HCT116 (cell line): ENCODE results near the gene AUTS2. TPM values are rescaled to one million over a fixed set of nuclear protein-coding genes. Genes with fewer than 3 reads are reported as not detected.

Experiments used
- ATAC-seq: fragments of 200-7000 bp; cut with Tn5 transposase; 2 replicates; pipeline ENCODE4 v1.9.1; 2020; ENCODE audit warnings: mild to moderate bottlenecking, moderate library complexity
- BruUV-seq: library from RNA; stranded (reverse); fragments of 400-500 nt; replicated peaks from 2 replicates; lab custom pipeline; 2021; lab: Mats Ljungman, UMichigan
- CTCF ChIA-PET: fragments of 300-600 bp; sonication (Branson Sonifier 250); formaldehyde crosslinking; loops from one replicate; lab custom pipeline; 2021; ENCODE audit warnings: antibody characterized with exemption; lab: Charles Lee
- POLR2A ChIA-PET: fragments of 300-600, 350-600 bp; sonication (Branson Sonifier 250); formaldehyde crosslinking; loops from one replicate; lab custom pipeline; 2021; ENCODE audit warnings: antibody characterized with exemption; lab: Charles Lee
- RAD21 ChIA-PET, 2 experiments: fragments of 300-600 bp; sonication (Branson Sonifier 250); formaldehyde crosslinking; loops; one replicate each; lab custom pipeline; 2023; ENCODE audit warnings: low total read pairs in 2 of 2; ENCODE audit not compliant: uncharacterized antibody in 2 of 2, unreplicated experiment in 2 of 2, low non-redundant PET in 1 of 2; lab: Charles Lee
- DNase-seq: peaks from one replicate; pipeline ENCODE4 v3.0.0-alpha.2; 2010; ENCODE audit warnings: low read depth, low spot score
- H2AFZ ChIP-seq: fragments of 200-600 bp; shearing (Covaris generic), sonication (generic); 2 replicates; pipeline ENCODE4 v1.6.1; 2017; ENCODE audit warnings: low read depth, mixed run types, mixed read lengths, antibody characterized with exemption, low read length; ENCODE audit not compliant: poor library complexity, severe bottlenecking
- H3K27ac ChIP-seq: 2 replicates; pipeline ENCODE4 v1.5.1; 2012; ENCODE audit warnings: low read depth, low read length
- H3K27me3 ChIP-seq: fragments of 200-600 bp; sonication (generic); 2 replicates; pipeline ENCODE4 v1.6.1; 2016; ENCODE audit warnings: mixed run types, low read length, mixed read lengths; ENCODE audit not compliant: insufficient read depth
- H3K36me3 ChIP-seq, 2 experiments: fragments of 200-500 bp in 1 of 2; fragments of 200-600 bp in 1 of 2; sonication (Bioruptor generic) in 1 of 2; sonication (generic) in 1 of 2; 2 replicates each; pipeline versions ENCODE4 v1.5.1 to v1.6.1; 2014 to 2016; ENCODE audit warnings: low read length in 2 of 2, inconsistent platforms in 1 of 2, mixed read lengths in 1 of 2, mixed run types in 1 of 2; ENCODE audit not compliant: insufficient read depth in 2 of 2, control insufficient read depth in 1 of 2
- H3K4me1 ChIP-seq, 2 experiments: fragments of 200-600 bp in 1 of 2; sonication (generic) in 1 of 2; 2 replicates each; pipeline versions ENCODE4 v1.5.1 to v1.6.1; 2012 to 2017; ENCODE audit warnings: low read length in 2 of 2, inconsistent platforms in 1 of 2, mild to moderate bottlenecking in 1 of 2, mixed read lengths in 1 of 2, mixed run types in 1 of 2, moderate library complexity in 1 of 2; ENCODE audit not compliant: insufficient read depth in 2 of 2, control insufficient read depth in 1 of 2
- H3K4me2 ChIP-seq: fragments of 200-600 bp; sonication (generic); 2 replicates; pipeline ENCODE4 v1.6.1; 2017; ENCODE audit warnings: mixed run types, low read length, mixed read lengths
- H3K4me3 ChIP-seq, 2 experiments: fragments of 200-600 bp in 1 of 2; sonication (generic) in 1 of 2; replicated peaks in 1 of 2; 2 replicates each; pipeline ENCODE4 v1.5.1; 2011 to 2016; ENCODE audit warnings: low read length in 2 of 2, control low read depth in 1 of 2, low read depth in 1 of 2, mild to moderate bottlenecking in 1 of 2, mixed read lengths in 1 of 2, mixed run types in 1 of 2
- H3K79me2 ChIP-seq: fragments of 200-600 bp; sonication (generic); 2 replicates; pipeline ENCODE4 v1.6.1; 2017; ENCODE audit warnings: mild to moderate bottlenecking, mixed run types, low read length, moderate library complexity, mixed read lengths; ENCODE audit not compliant: insufficient read depth
- H3K9ac ChIP-seq: fragments of 200-600 bp; sonication (generic); 2 replicates; pipeline ENCODE4 v1.6.1; 2016; ENCODE audit warnings: low read length, mixed read lengths
- H3K9me2 ChIP-seq: fragments of 200-600 bp; sonication (generic), shearing (Covaris generic); 2 replicates; pipeline ENCODE4 v1.6.1; 2017; ENCODE audit warnings: mixed run types, mild to moderate bottlenecking, moderate library complexity; ENCODE audit not compliant: insufficient read depth
- H3K9me3 ChIP-seq, 2 experiments: fragments of 200-500 bp in 1 of 2; fragments of 200-600 bp in 1 of 2; sonication (Bioruptor generic) in 1 of 2; sonication (generic) in 1 of 2; 2 replicates each; pipeline ENCODE4 v1.6.1; 2014 to 2017; ENCODE audit warnings: low read length in 2 of 2, mixed read lengths in 2 of 2, inconsistent platforms in 1 of 2, low read depth in 1 of 2, mild to moderate bottlenecking in 1 of 2, mixed run types in 1 of 2, moderate library complexity in 1 of 2; ENCODE audit not compliant: control insufficient read depth in 1 of 2, insufficient read depth in 1 of 2
- H4K20me1 ChIP-seq: fragments of 200-600 bp; sonication (generic), shearing (Covaris generic); 2 replicates; pipeline ENCODE4 v1.6.1; 2017; ENCODE audit warnings: mixed run types, mild to moderate bottlenecking, moderate library complexity; ENCODE audit not compliant: insufficient read depth
- ATF3 ChIP-seq: IDR thresholded peaks from 2 replicates; pipeline ENCODE4 v1.6.1; 2012
- CBX3 ChIP-seq: IDR thresholded peaks from 2 replicates; pipeline ENCODE4 v1.6.1; 2012; ENCODE audit warnings: low read depth
- CTCF ChIP-seq, 3 experiments: fragments of 200-600 bp in 1 of 3; sonication (generic) in 1 of 3; IDR thresholded peaks in 2 of 3; conservative IDR thresholded peaks in 1 of 3; 2 replicates each; pipeline ENCODE4 v1.5.1; 2012 to 2017; ENCODE audit warnings: low read depth in 2 of 3, low read length in 2 of 3, antibody characterized with exemption in 1 of 3, borderline replicate concordance in 1 of 3, control low read depth in 1 of 3, mild to moderate bottlenecking in 1 of 3, mixed read lengths in 1 of 3, mixed run types in 1 of 3, moderate library complexity in 1 of 3; ENCODE audit not compliant: insufficient read depth in 1 of 3
- EGR1 ChIP-seq: IDR thresholded peaks from 2 replicates; pipeline ENCODE4 v1.6.1; 2012; ENCODE audit warnings: low read depth
- ELF1 ChIP-seq: IDR thresholded peaks from 2 replicates; pipeline ENCODE4 v1.6.1; 2012; ENCODE audit warnings: low read depth, borderline replicate concordance
- EZH2 ChIP-seq: fragments of 200-600 bp; sonication (generic); IDR thresholded peaks from 2 replicates; pipeline ENCODE4 v1.6.1; 2017; ENCODE audit warnings: antibody characterized with exemption, mixed run types
- EZH2phosphoT487 ChIP-seq: fragments of 200-600 bp; IDR thresholded peaks from 2 replicates; pipeline ENCODE4 v1.6.1; 2018; ENCODE audit warnings: antibody characterized with exemption, borderline replicate concordance
- FOSL1 ChIP-seq: IDR thresholded peaks from 2 replicates; pipeline ENCODE4 v1.6.1; 2012; ENCODE audit warnings: low read depth
- JUND ChIP-seq: IDR thresholded peaks from 2 replicates; pipeline ENCODE4 v1.6.1; 2012
- POLR2A ChIP-seq: IDR thresholded peaks from 2 replicates; pipeline ENCODE4 v1.7.0; 2011; ENCODE audit warnings: borderline replicate concordance; ENCODE audit not compliant: insufficient read depth, insufficient read length; ENCODE audit errors: extremely low read depth
- POLR2AphosphoS5 ChIP-seq: IDR thresholded peaks from 2 replicates; pipeline ENCODE4 v1.6.1; 2011; ENCODE audit warnings: mild to moderate bottlenecking, low read depth, low read length, moderate library complexity
- RAD21 ChIP-seq: IDR thresholded peaks from 2 replicates; pipeline ENCODE4 v1.6.1; 2012; ENCODE audit warnings: low read depth, mild to moderate bottlenecking
- SIN3A ChIP-seq: IDR thresholded peaks from 2 replicates; pipeline ENCODE4 v1.6.1; 2012; ENCODE audit warnings: low read depth
- SRF ChIP-seq: IDR thresholded peaks from 2 replicates; pipeline ENCODE4 v1.6.1; 2012; ENCODE audit warnings: low read depth
- YY1 ChIP-seq: IDR thresholded peaks from 2 replicates; pipeline ENCODE4 v1.6.1; 2011; ENCODE audit warnings: low read length, low read depth, moderate library complexity, mild to moderate bottlenecking; ENCODE audit not compliant: insufficient replicate concordance; ENCODE audit errors: extremely low read depth
- ZFX ChIP-seq: fragments of 450-650 bp; IDR thresholded peaks from 2 replicates; pipeline ENCODE4 v1.6.1; 2017
- ZNF274 ChIP-seq: fragments of 200-500 bp; sonication (Bioruptor generic); IDR thresholded peaks from 2 replicates; pipeline ENCODE4 v1.6.1; 2014; ENCODE audit warnings: mild to moderate bottlenecking, low read depth, low read length, inconsistent platforms
- intact Hi-C: fragments of 100-400 bp; cut with micrococcal nuclease; formaldehyde crosslinking; loops from 2 replicates; pipeline ENCODE4 v1.10.0; 2022
- total RNA-seq: library from RNA; stranded (reverse); gene quantifications from one replicate; pipeline ENCODE4 v1.2.1, GENCODE V29; 2021; ENCODE audit not compliant: unreplicated experiment

AUTS2 gene
- total RNA-seq, 1 experiment from 2014 or later: 0.93 TPM

- no peak for DNase-seq
- no peaks in the 10 kb centered on the region for H3K4me1 ChIP-seq
- no peaks in the 10 kb centered on the region for H4K20me1 ChIP-seq
- RAD21 ChIA-PET: no interaction called here
- POLR2A ChIA-PET: no interaction called here
- no peak overlapping the region for H3K4me3 ChIP-seq
- BruUV-seq: no TSS peak
- no peak for TF ChIP-seq EZH2
- no peak for TF ChIP-seq CBX3
- TF ChIP-seq FOSL1: no peak
- no peak for TF ChIP-seq POLR2A
- no peak for TF ChIP-seq ATF3
- no peak for TF ChIP-seq YY1
- TF ChIP-seq ELF1: no peak
- TF ChIP-seq ZNF274: no peak
- no peak for TF ChIP-seq SRF
- H3K27me3 ChIP-seq: no peaks in the 10 kb centered on the region
- no peaks in the 10 kb centered on the region for H3K36me3 ChIP-seq
- ATAC-seq: no peak
- H3K9me3 ChIP-seq: peaks cover 0 to 5% of the 10 kb centered on the region in 2 experiments; a peak in 2 of 4 replicates
- H3K9me2 ChIP-seq: no peaks in the 10 kb centered on the region
- H3K9ac ChIP-seq: no peak overlapping the region
- intact Hi-C loops: no loop called here
- CTCF ChIA-PET: no interaction called here
- H3K79me2 ChIP-seq: no peaks in the 10 kb centered on the region
- no peak overlapping the region for H2AFZ ChIP-seq
- no peak overlapping the region for H3K27ac ChIP-seq
- no peak overlapping the region for H3K4me2 ChIP-seq
These were observed 1239.3 kb downstream of the AUTS2 start for GRCh38 chr7:70837589-70837988.

- POLR2A ChIA-PET: no interaction called here
These were observed 1240.1 kb downstream of the AUTS2 start for GRCh38 chr7:70838292-70838907.

More at GRCh38 chr7:70838292-70838907, 1240.1 kb downstream of the AUTS2 start:
- intact Hi-C loops: no loop called here
- Histone ChIP-seq H3K36me3 (no peaks in the 10 kb centered on the region), H2AFZ (no peak overlapping the region), H3K9me2 (no peaks in the 10 kb centered on the region), H3K9ac (no peak overlapping the region), H3K79me2 (no peaks in the 10 kb centered on the region), H3K4me3 (no peak overlapping the region), H3K27ac (no peak overlapping the region), H3K9me3 (peaks cover 0 to 5% of the 10 kb centered on the region in 2 experiments; a peak in 2 of 4 replicates), H3K4me2 (no peak overlapping the region), H3K4me1 (no peaks in the 10 kb centered on the region), H3K27me3 (no peaks in the 10 kb centered on the region), H4K20me1 (no peaks in the 10 kb centered on the region)
- TF ChIP-seq EGR1: no peak
- TF ChIP-seq EZH2phosphoT487: no peak
- no peak for TF ChIP-seq RAD21
- no peak for TF ChIP-seq CBX3
- no peak for TF ChIP-seq FOSL1
- no peak for TF ChIP-seq POLR2A
- no peak for TF ChIP-seq CTCF (IDR thresholded peaks at IDR 0.05 in 2 of 3, conservative IDR thresholded peaks at IDR 0.05 in 1 of 3; ENCODE audit: borderline replicate concordance in 1 of 3, insufficient read depth in 1 of 3, low read depth in 2 of 3, low read length in 2 of 3)
- no peak for TF ChIP-seq ZFX
- TF ChIP-seq ATF3: no peak
- no peak for TF ChIP-seq POLR2AphosphoS5
- TF ChIP-seq SIN3A: no peak
- no peak for TF ChIP-seq ZNF274
- TF ChIP-seq YY1: no peak
- no peak for TF ChIP-seq JUND
- ChIA-PET CTCF (no interaction called here), RAD21 (no interaction called here)
- no TSS peak for BruUV-seq
- no peak for DNase-seq
- no peak for ATAC-seq
